ENCODE measurements around the gene NEK11.
"Not testable (repeated sequence)": the region's sequence is repeated elsewhere in the genome, so short reads cannot be mapped to it uniquely, and the experiment has no call there.

Gene NEK11

GRCh38 chr3:131361464-131362421 is 335.1 kb downstream of the NEK11 start:
- no peak for FAIRE-seq

GRCh38 chr3:131363275-131363674 is 336.6 kb downstream of the NEK11 start:
- FAIRE-seq: no peak

GRCh38 chr3:131370935-131371687 is 344.4 kb downstream of the NEK11 start:
- FAIRE-seq: no peak

GRCh38 chr3:131371688-131372066 is 345.0 kb downstream of the NEK11 start:
- FAIRE-seq: no peak

GRCh38 chr3:131374741-131375140 is 348.1 kb downstream of the NEK11 start:
- no peak for FAIRE-seq

GRCh38 chr3:131380821-131381444 is 354.3 kb downstream of the NEK11 start:
- FAIRE-seq: not testable (repeated sequence)

GRCh38 chr3:131381445-131382291 is 355.0 kb downstream of the NEK11 start, which contains the start of gene NUDT16:
TSS of gene NUDT16 (plus strand) at chr3:131381774. CDS start at chr3:131381805, 31 bp downstream.
- peak; percentile 99 for FAIRE-seq

- no peak for FAIRE-seq
Measured at GRCh38 chr3:131386429-131387165, 359.9 kb downstream of the NEK11 start.

- FAIRE-seq: no peak
Measured at GRCh38 chr3:131387796-131388489, 361.3 kb downstream of the NEK11 start.

GRCh38 chr3:131388490-131388799 is 361.8 kb downstream of the NEK11 start:
- FAIRE-seq: no peak

GRCh38 chr3:131390331-131390730 is 363.7 kb downstream of the NEK11 start:
- no peak for FAIRE-seq

- FAIRE-seq: no peak
Measured at GRCh38 chr3:131393051-131393450, 366.4 kb downstream of the NEK11 start.

GRCh38 chr3:131393868-131394267 is 367.2 kb downstream of the NEK11 start:
- FAIRE-seq: no peak

GRCh38 chr3:131394400-131394799 is 367.7 kb downstream of the NEK11 start:
- no peak for FAIRE-seq

GRCh38 chr3:131396170-131396569 is 369.5 kb downstream of the NEK11 start:
- no peak for FAIRE-seq

GRCh38 chr3:131397889-131398288 is 371.2 kb downstream of the NEK11 start:
- no peak for FAIRE-seq

Data from G401.6 (cell line).